Activated naive CD8-positive, alpha-beta T cell treated with anti-CD3 and anti-CD28 coated beads for 36 hours (primary cell): Measurements from ENCODE around the gene TRIM7. TPM values are rescaled to one million over a fixed set of nuclear protein-coding genes. Genes with fewer than 3 reads are reported as not detected.

Experiments used
- DNase-seq: peaks from one replicate; pipeline ENCODE4 v3.0.0; 2021
- H3K27ac Mint-ChIP-seq: one replicate; pipeline ENCODE4 v1.8.0; 2022; ENCODE audit warnings: mild to moderate bottlenecking, moderate library complexity, mixed read lengths
- H3K27me3 Mint-ChIP-seq: one replicate; pipeline ENCODE4 v1.8.0; 2022; ENCODE audit warnings: mild to moderate bottlenecking, mixed read lengths
- H3K36me3 Mint-ChIP-seq: one replicate; pipeline ENCODE4 v1.8.0; 2021; ENCODE audit warnings: mild to moderate bottlenecking, mixed read lengths
- H3K4me1 Mint-ChIP-seq: one replicate; pipeline ENCODE4 v1.8.0; 2021; ENCODE audit warnings: mixed read lengths
- H3K4me3 Mint-ChIP-seq: one replicate; pipeline ENCODE4 v1.8.0; 2022; ENCODE audit warnings: mild to moderate bottlenecking, moderate library complexity, mixed read lengths
- H3K9me3 Mint-ChIP-seq: one replicate; pipeline ENCODE4 v1.8.0; 2022; ENCODE audit warnings: mixed read lengths
- total RNA-seq, 2 experiments: library from RNA; stranded (reverse); gene quantifications; one replicate each; pipeline ENCODE4 v1.2.3, GENCODE V29; 2021

Gene TRIM7
- total RNA-seq, 2 experiments from 2014 or later: 0.62 to 0.68 TPM

- peaks cover 21% of the 10 kb centered on the region for H3K4me1 Mint-ChIP-seq
- DNase-seq: no peak
- H3K27me3 Mint-ChIP-seq: peaks cover 9% of the 10 kb centered on the region
- peaks cover 4% of the 10 kb centered on the region for H3K36me3 Mint-ChIP-seq
- no peaks in the 10 kb centered on the region for H3K9me3 Mint-ChIP-seq
- H3K4me3 Mint-ChIP-seq: no peak overlapping the region
- no peak overlapping the region for H3K27ac Mint-ChIP-seq
These were observed 10.3 kb downstream of the TRIM7 start for GRCh38 chr5:181194489-181195248.

DNA sequence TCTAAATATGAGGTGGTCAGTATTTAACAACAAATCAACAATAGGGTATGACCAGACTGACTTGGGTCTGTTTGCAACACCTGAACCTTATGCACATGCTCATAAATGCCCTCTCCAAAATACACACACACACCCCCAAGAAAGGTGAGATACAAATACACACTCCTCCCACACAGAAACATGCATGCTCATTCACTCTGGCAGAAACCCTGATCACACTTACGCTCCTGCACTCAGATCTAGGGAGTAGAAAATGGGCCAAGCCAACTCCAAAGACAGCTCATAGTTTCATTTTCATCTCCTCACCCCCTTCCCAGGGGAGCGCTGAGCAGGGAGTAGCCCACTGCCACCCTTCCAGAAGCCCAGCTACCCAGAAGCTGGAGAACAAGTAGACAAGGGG lies 11.3 kb downstream of the TRIM7 start:
- Mint-ChIP-seq H3K4me1 (peaks cover 25% of the 10 kb centered on the region), H3K9me3 (peaks cover under 1% of the 10 kb centered on the region), H3K27ac (no peak overlapping the region), H3K36me3 (peaks cover 8% of the 10 kb centered on the region), H3K4me3 (no peak overlapping the region), H3K27me3 (peaks cover 13% of the 10 kb centered on the region)
- no peak for DNase-seq

DNA sequence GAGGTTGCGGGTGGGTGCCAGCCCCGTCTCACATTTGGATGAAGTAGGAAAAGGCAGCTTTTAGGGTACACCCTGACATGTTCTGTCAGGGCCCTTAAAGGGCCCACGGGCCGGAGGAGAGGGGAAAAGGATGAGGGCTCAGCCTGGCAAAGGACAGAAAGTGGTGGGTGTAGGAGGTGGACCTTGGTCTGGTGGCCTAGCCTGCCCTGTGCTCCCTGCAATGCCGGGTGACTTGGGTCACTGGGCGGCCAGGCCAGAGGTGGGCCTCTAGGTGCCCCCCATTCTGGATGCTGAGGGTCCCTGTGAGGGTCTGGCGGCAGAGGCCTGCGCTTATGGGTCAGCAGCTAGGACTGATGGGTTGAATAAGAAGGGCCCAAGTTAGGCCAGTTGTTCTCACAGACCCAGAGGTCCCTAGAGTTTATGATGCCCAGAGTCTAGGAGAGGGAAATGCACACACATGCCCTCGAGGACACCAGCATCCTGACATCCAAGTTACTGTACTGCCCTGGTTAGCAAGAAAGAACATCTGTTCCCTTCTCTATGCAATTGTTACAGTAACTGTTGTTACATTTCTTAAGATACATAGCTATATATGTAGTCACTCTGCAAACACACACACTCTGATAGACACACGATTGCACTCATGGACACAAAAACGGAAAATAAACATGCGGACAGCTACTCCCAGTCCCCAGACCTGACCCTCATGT lies 12.5 kb downstream of the TRIM7 start:
- H3K4me1 Mint-ChIP-seq: peaks cover 37% of the 10 kb centered on the region
- peaks cover 25% of the 10 kb centered on the region for H3K27me3 Mint-ChIP-seq
- H3K36me3 Mint-ChIP-seq: peaks cover 13% of the 10 kb centered on the region
- H3K9me3 Mint-ChIP-seq: peaks cover 7% of the 10 kb centered on the region
- DNase-seq: no peak
- peak overlapping the region; percentile 88 for H3K4me3 Mint-ChIP-seq
- H3K27ac Mint-ChIP-seq: peak overlapping the region; percentile 98

DNA sequence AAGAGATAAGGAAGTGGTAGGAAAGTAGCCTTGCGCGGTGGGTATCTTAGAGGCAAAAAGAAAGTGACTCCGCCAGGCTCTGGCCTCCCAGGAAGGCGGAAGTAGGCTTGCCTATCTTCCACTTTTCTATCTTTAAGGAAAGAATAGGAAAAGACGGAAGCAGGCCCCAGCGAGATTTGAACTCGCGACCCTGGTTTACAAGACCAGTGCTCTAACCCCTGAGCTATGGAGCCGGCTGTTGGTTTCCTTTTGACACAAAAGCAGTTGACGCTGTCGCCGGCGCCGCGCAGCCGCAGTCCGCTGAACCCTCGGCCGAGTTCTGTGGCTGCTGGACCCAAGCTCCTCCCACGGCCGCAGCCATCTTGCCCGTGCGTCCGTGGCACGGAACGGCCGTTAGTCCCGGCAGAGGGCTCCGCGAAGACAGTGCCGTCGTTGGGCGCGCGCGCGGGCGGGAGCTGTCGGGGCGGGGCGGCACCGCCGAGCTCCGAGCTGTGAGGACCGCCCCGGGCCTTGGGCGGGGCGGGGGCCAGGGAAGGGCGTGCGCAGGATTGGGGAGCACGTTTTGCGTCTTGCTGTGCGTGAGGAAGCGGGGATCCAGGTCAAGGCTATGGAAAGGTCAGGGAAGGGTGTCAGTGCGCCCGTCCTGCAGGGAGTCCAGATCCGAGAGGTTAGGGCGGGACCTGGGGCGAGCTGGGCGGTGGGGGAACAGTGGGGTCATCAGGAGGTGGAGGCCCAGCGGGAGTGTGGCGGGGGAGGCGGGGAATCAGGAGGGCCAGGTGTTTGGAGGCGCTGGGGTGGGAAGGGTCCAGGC lies 13.3 kb downstream of the TRIM7 start:
- Mint-ChIP-seq H3K27me3 (peaks cover 27% of the 10 kb centered on the region), H3K9me3 (peaks cover 7% of the 10 kb centered on the region), H3K27ac (peak overlapping the region; percentile 98), H3K36me3 (peaks cover 13% of the 10 kb centered on the region), H3K4me3 (peak overlapping the region; percentile 88), H3K4me1 (peaks cover 41% of the 10 kb centered on the region)
- peak; percentile 96 for DNase-seq

GRCh38 chr5:181190711-181191525 lies 14.1 kb downstream of the TRIM7 start:
- peak; percentile 63 for DNase-seq
- H3K4me3 Mint-ChIP-seq: peak overlapping the region; percentile 88
- peaks cover 27% of the 10 kb centered on the region for H3K27me3 Mint-ChIP-seq
- peaks cover 44% of the 10 kb centered on the region for H3K4me1 Mint-ChIP-seq
- H3K36me3 Mint-ChIP-seq: peaks cover 13% of the 10 kb centered on the region
- peak overlapping the region; percentile 98 for H3K27ac Mint-ChIP-seq
- peaks cover 7% of the 10 kb centered on the region for H3K9me3 Mint-ChIP-seq

- Mint-ChIP-seq H3K27me3 (peaks cover 27% of the 10 kb centered on the region), H3K4me1 (peaks cover 45% of the 10 kb centered on the region), H3K27ac (peak overlapping the region; percentile 98), H3K9me3 (peaks cover 7% of the 10 kb centered on the region), H3K4me3 (peak overlapping the region; percentile 88), H3K36me3 (peaks cover 13% of the 10 kb centered on the region)
- DNase-seq: peak; percentile 54
These were observed 14.9 kb downstream of the TRIM7 start for GRCh38 chr5:181189962-181190710.

GRCh38 chr5:181189363-181189961 lies 15.5 kb downstream of the TRIM7 start:
- peak; percentile 72 for DNase-seq
- H3K27me3 Mint-ChIP-seq: peaks cover 27% of the 10 kb centered on the region

GRCh38 chr5:181188700-181189362 lies 16.2 kb downstream of the TRIM7 start:
- Mint-ChIP-seq H3K27me3 (peaks cover 27% of the 10 kb centered on the region), H3K36me3 (peaks cover 13% of the 10 kb centered on the region), H3K9me3 (peaks cover 7% of the 10 kb centered on the region), H3K4me1 (peaks cover 52% of the 10 kb centered on the region), H3K4me3 (peak overlapping the region; percentile 88), H3K27ac (peak overlapping the region; percentile 98)
- peak; percentile 78 for DNase-seq

More at GRCh38 chr5:181189363-181189961, 15.5 kb downstream of the TRIM7 start:
- peak overlapping the region; percentile 98 for H3K27ac Mint-ChIP-seq
- H3K4me1 Mint-ChIP-seq: peaks cover 49% of the 10 kb centered on the region
- peaks cover 7% of the 10 kb centered on the region for H3K9me3 Mint-ChIP-seq
- H3K4me3 Mint-ChIP-seq: peak overlapping the region; percentile 88
- peaks cover 13% of the 10 kb centered on the region for H3K36me3 Mint-ChIP-seq

- Mint-ChIP-seq H3K4me1 (peaks cover 44% of the 10 kb centered on the region), H3K4me3 (peak overlapping the region; percentile 88), H3K27me3 (peaks cover 27% of the 10 kb centered on the region), H3K27ac (peak overlapping the region; percentile 98), H3K36me3 (peaks cover 13% of the 10 kb centered on the region), H3K9me3 (peaks cover 7% of the 10 kb centered on the region)
- peak; percentile 74 for DNase-seq
These were observed 17.3 kb downstream of the TRIM7 start for GRCh38 chr5:181187500-181188213.

DNA sequence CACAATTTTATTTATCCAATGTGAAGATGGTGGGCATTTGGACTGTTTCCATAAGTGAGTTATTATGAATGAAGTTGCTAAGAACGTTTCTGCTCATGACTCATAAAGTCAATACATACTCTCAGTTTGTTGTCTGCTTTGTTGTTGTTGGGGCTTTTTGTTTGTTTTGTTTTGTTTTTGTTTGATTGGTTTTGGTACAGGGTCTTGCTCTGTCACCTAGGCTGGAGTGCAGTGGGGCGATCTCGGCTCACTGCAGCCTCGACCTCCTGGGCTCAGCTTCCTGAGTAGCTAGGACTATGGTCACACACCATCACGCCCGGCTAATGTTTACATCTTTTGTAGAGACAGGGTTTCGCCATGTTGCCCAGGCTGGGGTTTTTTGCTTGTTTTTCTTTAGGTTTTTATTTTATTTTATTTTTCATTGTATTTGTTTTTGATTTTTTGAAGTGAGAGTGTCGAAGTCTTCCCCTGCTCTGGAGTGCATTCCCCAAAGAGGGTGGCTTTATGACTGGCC lies 18.0 kb downstream of the TRIM7 start:
- H3K4me3 Mint-ChIP-seq: peak overlapping the region; percentile 88
- peak overlapping the region; percentile 98 for H3K27ac Mint-ChIP-seq
- peaks cover 13% of the 10 kb centered on the region for H3K36me3 Mint-ChIP-seq

GRCh38 chr5:181186022-181186421 lies 19.0 kb downstream of the TRIM7 start:
- Mint-ChIP-seq H3K27ac (no peak overlapping the region), H3K4me3 (no peak overlapping the region), H3K4me1 (peaks cover 46% of the 10 kb centered on the region), H3K9me3 (peaks cover 7% of the 10 kb centered on the region), H3K36me3 (peaks cover 9% of the 10 kb centered on the region), H3K27me3 (peaks cover 24% of the 10 kb centered on the region)
- no peak for DNase-seq

More for the DNA sequence above, 18.0 kb downstream of the TRIM7 start:
- peaks cover 26% of the 10 kb centered on the region for H3K27me3 Mint-ChIP-seq
- peaks cover 47% of the 10 kb centered on the region for H3K4me1 Mint-ChIP-seq
- DNase-seq: no peak
- H3K9me3 Mint-ChIP-seq: peaks cover 7% of the 10 kb centered on the region

DNA sequence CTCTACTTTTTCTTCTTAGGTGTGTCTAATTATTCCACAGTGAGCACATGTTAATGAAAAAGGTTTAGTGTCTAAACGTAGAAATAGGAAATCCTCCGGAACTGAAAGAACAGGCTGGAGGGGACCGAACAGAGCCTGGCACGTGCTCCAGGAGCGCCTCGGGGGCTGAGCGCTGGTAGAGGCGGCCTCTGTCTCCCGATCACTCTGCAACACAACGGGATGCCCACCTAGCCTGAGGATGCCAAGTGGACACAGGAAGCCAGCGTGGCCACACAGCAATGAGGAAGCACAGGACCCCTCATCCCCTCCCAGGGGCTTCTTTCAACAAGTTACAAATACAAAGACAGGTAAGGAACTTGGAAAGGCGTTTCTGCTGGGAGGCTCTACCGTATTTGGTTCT lies 19.4 kb downstream of the TRIM7 start:
- peaks cover 46% of the 10 kb centered on the region for H3K4me1 Mint-ChIP-seq
- H3K9me3 Mint-ChIP-seq: peaks cover 7% of the 10 kb centered on the region
- no peak for DNase-seq
- no peak overlapping the region for H3K27ac Mint-ChIP-seq
- no peak overlapping the region for H3K4me3 Mint-ChIP-seq
- peaks cover 24% of the 10 kb centered on the region for H3K27me3 Mint-ChIP-seq
- peaks cover 9% of the 10 kb centered on the region for H3K36me3 Mint-ChIP-seq
